A204.1 (cell line): ENCODE results near the gene MYLK.

ENCODE experiments used
- FAIRE-seq: peaks from 2 replicates; lab custom pipeline; 2012; peaks lifted over from hg19 to GRCh38; lab: Jason Lieb, UNC

MYLK gene

DNA sequence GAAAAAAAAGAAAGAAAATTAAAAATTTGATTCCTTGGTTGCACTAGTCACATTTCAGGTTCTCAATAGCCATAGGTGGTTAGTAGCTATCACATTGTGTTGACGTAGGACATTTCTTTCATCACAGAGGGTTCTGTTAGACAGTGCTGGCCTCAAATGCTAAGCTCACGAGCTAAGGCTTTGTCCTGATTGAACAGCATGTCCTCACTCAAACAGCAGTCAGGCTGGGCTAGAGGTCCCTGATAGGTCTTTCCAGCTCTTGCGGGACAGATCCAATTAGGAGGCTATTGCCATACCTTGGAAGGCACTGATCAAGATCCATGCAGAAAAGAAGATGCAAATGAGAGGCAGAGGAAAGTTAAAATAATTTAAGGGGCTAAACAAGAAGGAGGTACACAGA, 213.4 kb downstream of the MYLK start:
- no peak for FAIRE-seq

- no peak for FAIRE-seq
These were observed 215.2 kb downstream of the MYLK start for GRCh38 chr3:123668906-123669305.

GRCh38 chr3:123667784-123668183, 216.3 kb downstream of the MYLK start:
- FAIRE-seq, result no peak

DNA sequence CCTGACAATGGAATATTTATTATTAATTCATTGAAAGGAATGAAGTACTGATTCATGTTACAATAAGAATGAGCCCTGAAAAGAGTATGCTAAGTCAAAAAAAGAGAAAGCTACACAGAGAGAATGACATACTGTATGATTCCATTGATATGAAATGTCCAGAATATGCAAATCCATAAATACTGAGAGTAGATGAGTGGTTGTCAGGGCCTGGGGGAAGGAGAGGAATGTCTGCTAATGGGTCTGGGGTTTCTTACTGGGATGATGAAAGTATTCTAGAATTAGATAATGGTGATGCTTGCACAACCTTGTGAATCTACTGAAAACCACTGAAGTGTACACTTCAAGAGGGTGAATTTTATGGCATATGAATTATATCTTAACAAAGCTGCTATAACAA, 219.4 kb downstream of the MYLK start:
- FAIRE-seq, result no peak

- FAIRE-seq, result no peak
These were observed 220.2 kb downstream of the MYLK start for GRCh38 chr3:123663977-123664376.

- no peak for FAIRE-seq
These were observed 222.2 kb downstream of the MYLK start for GRCh38 chr3:123661973-123662372.

DNA sequence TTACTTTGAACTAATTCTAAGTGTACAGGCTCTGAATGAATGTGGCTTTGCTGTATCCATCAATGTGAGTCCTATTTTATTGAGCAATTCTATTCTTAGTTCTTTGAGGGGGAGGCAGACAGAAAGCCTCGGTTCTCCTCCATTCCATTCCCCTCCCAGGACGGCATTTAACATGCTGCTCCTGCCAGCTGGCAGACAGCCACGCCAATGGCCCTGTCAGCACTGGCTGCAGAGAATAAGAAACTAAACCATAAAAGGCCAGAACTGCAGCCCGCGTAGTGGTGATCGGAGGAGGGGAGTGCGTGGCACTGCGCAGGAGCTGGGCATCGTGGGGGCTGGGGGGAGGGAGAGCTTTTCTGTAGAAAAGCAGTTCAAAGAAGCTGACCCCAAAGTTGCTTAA, 223.2 kb downstream of the MYLK start:
- no peak for FAIRE-seq

- no peak for FAIRE-seq
These were observed 223.9 kb downstream of the MYLK start for GRCh38 chr3:123660141-123660675.

GRCh38 chr3:123658852-123659206, 225.3 kb downstream of the MYLK start:
- FAIRE-seq, result no peak

GRCh38 chr3:123658118-123658851, 225.8 kb downstream of the MYLK start:
- no peak for FAIRE-seq

DNA sequence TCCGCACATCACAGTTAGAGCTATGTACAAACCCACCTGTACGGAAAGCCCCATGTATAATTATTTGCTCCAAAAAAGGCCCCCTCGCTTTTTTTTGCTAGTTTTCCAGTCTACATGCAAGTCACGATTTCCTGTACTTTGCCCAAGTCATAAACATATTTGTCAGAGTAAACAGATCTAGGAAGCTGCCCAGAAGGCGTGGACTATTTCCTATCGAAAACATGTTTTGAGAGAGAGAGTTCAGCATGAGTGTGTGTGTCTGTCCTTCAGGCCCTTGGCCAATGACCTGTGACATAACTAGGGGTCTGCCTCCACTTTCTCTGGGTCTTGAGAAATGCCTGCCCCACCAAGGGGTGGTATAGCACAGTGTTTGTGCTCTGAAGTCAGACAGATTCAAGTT, 226.6 kb downstream of the MYLK start:
- FAIRE-seq, result no peak

GRCh38 chr3:123657111-123657510, 227.0 kb downstream of the MYLK start:
- FAIRE-seq, result no peak

DNA sequence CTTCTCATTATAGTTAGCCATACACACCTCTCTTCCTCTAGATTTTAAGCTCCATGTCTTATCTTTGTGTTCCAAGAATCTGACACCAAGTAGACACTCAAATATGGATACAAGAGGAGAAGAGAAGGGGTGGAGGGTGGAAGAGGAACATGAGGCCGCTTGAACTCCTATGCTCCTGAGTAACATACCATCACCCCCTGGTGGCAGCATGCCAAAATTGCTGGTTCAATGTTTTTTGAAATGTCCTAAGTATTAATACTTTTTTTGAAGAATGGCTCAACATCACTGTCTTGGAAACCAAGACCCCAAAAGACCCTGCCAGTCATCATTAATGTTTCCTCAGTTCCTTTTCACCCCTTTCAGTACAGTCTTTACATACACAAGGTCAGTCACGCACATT, 227.4 kb downstream of the MYLK start:
- FAIRE-seq, result no peak

DNA sequence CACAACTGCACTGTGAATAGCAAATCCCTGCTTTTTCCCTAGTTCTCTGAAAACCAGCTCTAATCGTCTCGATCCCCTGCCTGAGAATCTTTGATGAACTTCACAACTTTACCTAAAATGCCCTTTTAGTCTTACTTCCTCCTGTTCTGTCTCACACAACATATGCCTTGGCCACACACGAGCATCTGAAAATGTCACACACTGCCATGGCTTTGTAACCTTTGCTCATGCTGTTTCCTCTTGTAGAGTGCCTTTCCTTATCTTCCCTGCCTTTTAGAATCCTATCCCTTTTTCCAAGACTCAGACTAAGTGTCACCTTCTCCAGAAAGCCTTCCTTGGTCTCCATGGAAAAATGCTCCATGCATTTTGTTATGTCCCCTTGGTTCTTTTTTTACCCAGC, 227.9 kb downstream of the MYLK start:
- no peak for FAIRE-seq

GRCh38 chr3:123655400-123655799, 228.7 kb downstream of the MYLK start:
- no peak for FAIRE-seq

DNA sequence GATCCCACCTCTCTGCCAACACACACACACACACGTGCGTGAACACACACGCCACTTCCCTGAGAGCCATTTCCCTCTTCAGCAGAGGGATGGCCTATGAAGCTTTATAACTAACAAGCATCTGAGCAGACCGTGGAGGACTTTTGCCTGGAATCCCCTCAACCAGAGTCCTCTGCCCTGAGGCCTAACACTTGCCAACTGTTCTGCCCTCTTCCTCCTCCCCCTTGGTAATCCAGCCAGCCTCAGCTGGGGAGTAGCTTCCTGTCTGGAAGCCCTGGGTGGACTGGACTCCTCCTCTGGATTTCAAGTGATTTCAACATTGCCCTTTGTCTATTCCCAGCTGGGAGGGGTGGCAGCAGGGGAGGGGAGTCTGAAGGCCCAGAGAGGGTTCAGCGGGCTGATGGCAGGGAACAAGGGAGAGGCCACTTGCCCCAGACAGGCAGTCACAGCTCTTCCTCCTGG, 230.9 kb downstream of the MYLK start:
- no peak for FAIRE-seq

DNA sequence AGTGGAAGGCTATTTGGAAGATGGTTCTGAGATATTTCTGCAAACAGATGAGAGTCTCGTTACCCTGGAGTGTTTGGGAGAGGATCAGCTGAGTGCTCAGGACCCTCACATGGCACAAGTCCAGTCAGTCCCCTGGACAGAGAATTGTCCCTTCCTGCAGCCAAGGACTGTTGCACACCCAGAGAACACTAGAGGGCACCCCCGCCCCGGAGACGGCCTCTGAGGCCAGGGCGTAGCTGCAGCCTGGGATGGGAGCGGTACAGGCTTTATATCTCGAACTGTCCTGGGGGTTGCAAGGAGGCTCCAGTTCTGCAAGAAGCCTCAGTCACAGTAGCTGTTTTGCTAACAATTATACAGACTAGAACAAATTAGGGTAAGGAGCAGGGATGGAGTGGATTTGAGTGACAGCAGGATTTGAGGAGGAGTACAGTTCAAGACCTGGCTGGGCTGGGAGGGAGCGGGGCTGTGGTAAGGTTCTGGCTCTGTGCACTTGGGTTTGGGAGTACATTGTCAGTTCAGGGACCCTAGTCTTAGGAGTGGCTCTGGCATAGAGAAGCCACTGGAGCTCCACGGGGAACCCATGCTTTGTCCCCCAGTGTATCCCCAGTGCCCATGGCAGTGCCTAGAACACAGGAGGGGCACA, 231.7 kb downstream of the MYLK start:
- no peak for FAIRE-seq

- no peak for FAIRE-seq
These were observed 232.4 kb downstream of the MYLK start for GRCh38 chr3:123651449-123652341.

GRCh38 chr3:123650101-123650500, 234.0 kb downstream of the MYLK start:
- no peak for FAIRE-seq

DNA sequence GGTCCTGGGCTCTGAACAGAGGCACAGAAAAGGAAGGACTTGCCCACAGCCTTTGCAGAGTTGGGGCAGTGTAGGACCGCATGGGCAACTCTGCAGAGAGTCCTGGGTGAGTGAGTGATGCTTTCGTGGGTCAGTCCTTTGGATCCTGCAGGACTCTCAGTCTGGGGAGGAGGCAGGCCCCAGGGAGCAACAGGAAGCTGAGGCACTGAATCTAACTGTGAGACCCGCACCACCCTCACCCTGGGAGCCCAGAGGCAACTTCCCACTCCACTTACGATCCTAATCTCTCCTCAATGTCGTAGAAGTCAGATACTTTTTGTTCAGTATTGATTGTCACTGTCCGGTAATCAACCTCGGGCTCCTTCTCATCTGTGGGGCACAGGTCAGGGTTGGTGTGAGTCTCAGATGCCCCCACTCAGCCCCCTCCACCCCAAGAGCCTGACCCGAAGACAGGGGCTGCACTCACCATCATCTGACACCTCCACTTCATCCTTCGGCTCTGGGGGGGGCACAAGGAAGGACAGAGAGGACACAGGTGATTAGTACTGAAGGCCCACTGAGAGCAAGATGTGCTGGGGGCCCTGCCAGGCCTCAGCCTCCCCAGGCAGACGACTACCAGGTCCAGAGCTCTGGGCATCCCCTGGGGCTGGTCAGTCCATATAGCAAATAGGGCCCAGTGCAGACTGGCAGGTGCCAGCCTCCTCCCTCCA, 235.3 kb downstream of the MYLK start:
- FAIRE-seq, result no peak

DNA sequence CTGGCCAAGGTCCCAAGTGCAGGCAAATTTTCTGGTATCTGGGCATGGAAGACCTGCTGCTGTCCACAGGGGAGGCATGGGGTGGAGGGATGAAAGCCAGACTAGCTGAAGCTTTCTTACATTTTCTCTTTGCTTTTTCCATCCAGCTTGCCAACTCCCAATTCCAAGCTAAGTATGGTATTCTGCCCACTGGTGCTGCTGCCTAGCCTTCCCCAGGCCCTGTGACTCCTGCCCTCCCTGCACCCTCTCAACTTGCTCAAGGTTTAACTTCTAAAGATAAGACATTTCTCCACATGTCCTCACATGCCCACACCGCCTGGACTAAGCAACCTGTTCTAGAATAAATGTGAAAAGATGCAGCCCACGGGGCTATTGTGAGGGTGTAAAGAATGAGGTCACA, 239.8 kb downstream of the MYLK start:
- FAIRE-seq, result no peak

DNA sequence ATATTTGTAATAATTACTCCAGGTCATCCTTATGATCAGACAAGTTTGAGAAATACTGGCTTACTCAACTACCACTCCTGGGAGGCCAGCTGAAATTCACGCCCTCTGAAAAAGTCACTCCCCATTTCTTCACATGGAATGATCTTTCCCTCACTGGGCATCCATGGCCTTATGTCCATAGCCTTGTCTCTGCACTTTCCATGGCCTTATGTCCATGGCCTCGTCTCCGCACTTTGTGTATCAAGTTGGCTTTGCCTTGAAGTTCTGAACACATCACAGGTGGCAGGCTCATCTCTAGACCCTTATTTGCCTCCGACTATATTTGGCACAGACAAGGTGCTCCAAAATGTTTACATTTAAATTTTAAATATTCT, 241.2 kb downstream of the MYLK start:
- no peak for FAIRE-seq
